Calu3 (cell line): Measurements from ENCODE around the gene CAPN15. TPM values are rescaled to one million over a fixed set of nuclear protein-coding genes. Genes with fewer than 3 reads are reported as not detected.

Experiments used
- BruUV-seq: library from RNA; stranded (reverse); fragments of 400-500 nt; replicated peaks from 2 replicates; lab custom pipeline; 2021; lab: Mats Ljungman, UMichigan
- CTCF ChIA-PET: fragments of 300-600 bp; sonication (Branson Sonifier 250); formaldehyde crosslinking; loops from one replicate; lab custom pipeline; 2022; ENCODE audit warnings: antibody characterized with exemption; lab: Charles Lee
- DNase-seq: peaks from one replicate; pipeline ENCODE4 v3.0.0; 2022
- H3K27ac Mint-ChIP-seq: one replicate; pipeline ENCODE4 v1.8.0; 2022; ENCODE audit warnings: mixed read lengths; ENCODE audit not compliant: unreplicated experiment
- H3K27me3 Mint-ChIP-seq: one replicate; pipeline ENCODE4 v1.8.0; 2022; ENCODE audit warnings: mixed read lengths; ENCODE audit not compliant: unreplicated experiment
- H3K36me3 Mint-ChIP-seq: one replicate; pipeline ENCODE4 v1.8.0; 2022; ENCODE audit warnings: mild to moderate bottlenecking, moderate library complexity, mixed read lengths; ENCODE audit not compliant: insufficient read depth, unreplicated experiment
- H3K4me1 Mint-ChIP-seq: one replicate; pipeline ENCODE4 v1.8.0; 2022; ENCODE audit warnings: mild to moderate bottlenecking, low read depth, mixed read lengths; ENCODE audit not compliant: unreplicated experiment
- H3K4me3 Mint-ChIP-seq: one replicate; pipeline ENCODE4 v1.8.0; 2022; ENCODE audit warnings: mild to moderate bottlenecking, low read depth, moderate library complexity, mixed read lengths; ENCODE audit not compliant: unreplicated experiment
- H3K9me3 Mint-ChIP-seq: one replicate; pipeline ENCODE4 v1.8.0; 2022; ENCODE audit warnings: low read depth, mixed read lengths; ENCODE audit not compliant: unreplicated experiment
- intact Hi-C: fragments of 100-400 bp; cut with micrococcal nuclease; formaldehyde crosslinking; loops from one replicate; pipeline ENCODE4 v1.10.0; 2022; ENCODE audit not compliant: unreplicated experiment
- total RNA-seq: library from RNA; stranded (reverse); gene quantifications from 2 replicates; pipeline ENCODE4 v1.2.3, GENCODE V29; 2022
- TF ChIP-seq, protein P1 (sequence below): fragments of 200-600 bp; IDR thresholded peaks from one replicate; pipeline ENCODE4 v1.8.0; 2022; ENCODE audit warnings: antibody characterized with exemption; ENCODE audit not compliant: unreplicated experiment

The CAPN15 gene
- total RNA-seq, 1 experiment from 2014 or later = 108 TPM

- H3K27ac Mint-ChIP-seq = peak overlapping the region; percentile 53
- H3K4me3 Mint-ChIP-seq = peak overlapping the region; percentile 92
- peaks cover 38% of the 10 kb centered on the region for H3K4me1 Mint-ChIP-seq
- DNase-seq = peak; percentile 47
- no peaks in the 10 kb centered on the region for H3K27me3 Mint-ChIP-seq
- TF ChIP-seq, protein P1, sequence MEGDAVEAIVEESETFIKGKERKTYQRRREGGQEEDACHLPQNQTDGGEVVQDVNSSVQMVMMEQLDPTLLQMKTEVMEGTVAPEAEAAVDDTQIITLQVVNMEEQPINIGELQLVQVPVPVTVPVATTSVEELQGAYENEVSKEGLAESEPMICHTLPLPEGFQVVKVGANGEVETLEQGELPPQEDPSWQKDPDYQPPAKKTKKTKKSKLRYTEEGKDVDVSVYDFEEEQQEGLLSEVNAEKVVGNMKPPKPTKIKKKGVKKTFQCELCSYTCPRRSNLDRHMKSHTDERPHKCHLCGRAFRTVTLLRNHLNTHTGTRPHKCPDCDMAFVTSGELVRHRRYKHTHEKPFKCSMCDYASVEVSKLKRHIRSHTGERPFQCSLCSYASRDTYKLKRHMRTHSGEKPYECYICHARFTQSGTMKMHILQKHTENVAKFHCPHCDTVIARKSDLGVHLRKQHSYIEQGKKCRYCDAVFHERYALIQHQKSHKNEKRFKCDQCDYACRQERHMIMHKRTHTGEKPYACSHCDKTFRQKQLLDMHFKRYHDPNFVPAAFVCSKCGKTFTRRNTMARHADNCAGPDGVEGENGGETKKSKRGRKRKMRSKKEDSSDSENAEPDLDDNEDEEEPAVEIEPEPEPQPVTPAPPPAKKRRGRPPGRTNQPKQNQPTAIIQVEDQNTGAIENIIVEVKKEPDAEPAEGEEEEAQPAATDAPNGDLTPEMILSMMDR = no peak
- H3K36me3 Mint-ChIP-seq = peaks cover 85% of the 10 kb centered on the region
- no peaks in the 10 kb centered on the region for H3K9me3 Mint-ChIP-seq
- intact Hi-C loops = loop anchor here (10.0 kb wide), 1 partner anchor 109 kb away; the partner anchor contains the start of genes METTL26 and WFIKKN1
- BruUV-seq = no TSS peak
- CTCF ChIA-PET = interaction anchor here (0.6 kb wide), 1 partner anchor 122 kb away, joined by 4 read pairs; no protein-coding TSS in a partner anchor
Measured at GRCh38 chr16:525520-526180, 1.9 kb upstream of the CAPN15 start.

DNA sequence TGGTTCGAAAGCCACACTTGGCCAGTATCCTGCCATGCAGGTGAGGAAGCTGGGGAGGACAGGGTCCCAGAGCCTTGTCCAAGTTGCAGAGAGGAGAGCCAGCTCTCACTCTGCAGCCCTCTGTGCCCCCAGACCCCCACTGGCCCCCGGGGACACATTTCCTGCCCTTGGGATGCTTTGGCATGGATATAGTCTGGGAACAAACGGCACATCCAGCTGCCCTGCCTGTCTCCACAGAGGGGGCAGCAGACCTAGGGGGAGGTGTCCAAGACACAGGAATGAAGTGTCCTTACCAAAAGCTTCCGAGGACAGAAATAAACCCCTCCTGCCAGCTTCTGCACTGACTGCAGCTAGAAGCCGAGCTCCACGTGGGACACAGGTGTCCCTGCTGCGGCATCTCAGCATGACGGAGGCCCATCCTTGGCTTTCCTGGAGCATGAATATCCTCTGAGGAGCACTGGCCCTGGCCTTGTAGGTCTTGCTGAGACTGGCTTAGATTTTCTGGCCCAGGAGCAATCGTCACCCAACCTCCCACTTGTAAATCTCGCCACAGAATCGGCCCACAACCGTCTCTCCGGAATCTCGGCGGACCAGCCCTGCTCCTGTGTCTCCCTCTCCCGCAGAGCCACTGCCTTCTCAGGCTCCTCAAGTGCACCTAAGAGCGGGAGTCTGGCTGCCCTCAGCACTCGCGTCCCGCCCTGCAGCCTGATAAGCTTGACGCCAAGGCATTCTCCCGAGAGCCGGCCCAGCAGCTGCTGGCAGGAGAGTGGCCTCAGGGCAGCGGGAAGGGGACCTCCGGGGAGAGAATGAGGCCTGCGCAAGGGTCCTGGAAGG is 1.1 kb upstream of the CAPN15 start:
- CTCF ChIA-PET = interaction anchor here (0.5 to 0.7 kb wide), 3 partner anchors 59 to 612 kb away, joined by 3 to 4 read pairs (median 3); no protein-coding TSS in a partner anchor
- DNase-seq = no peak
- no peaks in the 10 kb centered on the region for H3K27me3 Mint-ChIP-seq
- BruUV-seq = TSS peak; percentile 34
- H3K36me3 Mint-ChIP-seq = peaks cover 83% of the 10 kb centered on the region
- peak overlapping the region; percentile 92 for H3K4me3 Mint-ChIP-seq
- intact Hi-C loops = loop anchor here (10.0 kb wide), 1 partner anchor 108 kb away; the partner anchor contains the start of genes METTL26 and WFIKKN1
- TF ChIP-seq, protein P1 = no peak
- no peaks in the 10 kb centered on the region for H3K9me3 Mint-ChIP-seq
- peak overlapping the region; percentile 56 for H3K27ac Mint-ChIP-seq
- H3K4me1 Mint-ChIP-seq = peaks cover 38% of the 10 kb centered on the region

GRCh38 chr16:528111-529011 is 849 bp downstream of the CAPN15 start:
- TF ChIP-seq, protein P1 = no peak
- CTCF ChIA-PET = no interaction called here
- intact Hi-C loops = loop anchor here (10.0 kb wide), 1 partner anchor 106 kb away; the partner anchor contains the start of genes METTL26 and WFIKKN1
- no TSS peak for BruUV-seq
- no peaks in the 10 kb centered on the region for H3K9me3 Mint-ChIP-seq
- peak overlapping the region; percentile 85 for H3K27ac Mint-ChIP-seq
- peaks cover 69% of the 10 kb centered on the region for H3K36me3 Mint-ChIP-seq
- peak overlapping the region; percentile 92 for H3K4me3 Mint-ChIP-seq
- H3K27me3 Mint-ChIP-seq = no peaks in the 10 kb centered on the region
- peak; percentile 60 for DNase-seq
- peaks cover 39% of the 10 kb centered on the region for H3K4me1 Mint-ChIP-seq
